H1 (cell line): ENCODE results near the gene CD248. TPM values are rescaled to one million over a fixed set of nuclear protein-coding genes. Genes with fewer than 3 reads are reported as not detected.

Source experiments
- CTCF ChIA-PET: fragments of 300-600 bp; sonication (Branson Sonifier 250); formaldehyde crosslinking; loops from one replicate; lab custom pipeline; 2021; ENCODE audit not compliant: partially characterized antibody; lab: Charles Lee
- POLR2A ChIA-PET: fragments of 300-600 bp; sonication (Branson Sonifier 250); formaldehyde crosslinking; loops from one replicate; lab custom pipeline; 2021; ENCODE audit warnings: inconsistent platforms; ENCODE audit not compliant: partially characterized antibody; lab: Charles Lee
- DNase-seq, 2 experiments: peaks; one replicate each; pipeline versions ENCODE4 v3.0.0 to v3.0.0-alpha.2; 2010 to 2022; ENCODE audit warnings: low spot score in 2 of 2, low read depth in 1 of 2, mixed read lengths in 1 of 2
- FAIRE-seq: peaks from 2 replicates; lab custom pipeline; 2011; peaks lifted over from hg19 to GRCh38; lab: Jason Lieb, UNC
- H2AFZ ChIP-seq: 2 replicates; pipeline ENCODE4 v1.8.1; 2012; ENCODE audit warnings: low read length, inconsistent platforms
- H2AK5ac ChIP-seq: 2 replicates; pipeline ENCODE4 v1.6.1; 2013; ENCODE audit warnings: low read depth, low read length
- H2BK120ac ChIP-seq: replicated peaks from 2 replicates; pipeline ENCODE3; 2013; ENCODE audit warnings: low read depth, low read length, inconsistent platforms
- H2BK12ac ChIP-seq: 2 replicates; pipeline ENCODE4 v1.6.1; 2013; ENCODE audit warnings: low read depth, low read length
- H2BK15ac ChIP-seq: 2 replicates; pipeline ENCODE4 v1.6.1; 2013; ENCODE audit warnings: low read length
- H2BK20ac ChIP-seq: 2 replicates; pipeline ENCODE4 v1.6.1; 2013; ENCODE audit warnings: low read length
- H2BK5ac ChIP-seq: 2 replicates; pipeline ENCODE4 v1.6.1; 2013; ENCODE audit warnings: low read depth, low read length
- H3K14ac ChIP-seq: 2 replicates; pipeline ENCODE4 v1.6.1; 2013; ENCODE audit warnings: inconsistent platforms; ENCODE audit not compliant: insufficient read length
- H3K18ac ChIP-seq: 2 replicates; pipeline ENCODE4 v1.6.1; 2013; ENCODE audit warnings: low read length; ENCODE audit errors: extremely low read depth
- H3K23ac ChIP-seq: 2 replicates; pipeline ENCODE4 v1.6.1; 2013; ENCODE audit warnings: inconsistent platforms; ENCODE audit not compliant: insufficient read length
- H3K23me2 ChIP-seq: 2 replicates; pipeline ENCODE4 v1.6.1; 2013; ENCODE audit warnings: low read depth, low read length
- H3K27ac ChIP-seq: 2 replicates; pipeline ENCODE4 v1.6.1; 2011; ENCODE audit warnings: low read depth, low read length, inconsistent platforms
- H3K27me3 ChIP-seq, 4 experiments: replicated peaks in 1 of 4; 1 replicate in 1 of 4; 2 replicates in 3 of 4; pipeline versions ENCODE4 v1.6.1 to v1.8.1; 2011 to 2013; ENCODE audit warnings: low read length in 3 of 4, mild to moderate bottlenecking in 3 of 4, inconsistent platforms in 2 of 4, mixed read lengths in 2 of 4, moderate library complexity in 1 of 4; ENCODE audit not compliant: control insufficient read depth in 3 of 4, insufficient read depth in 3 of 4; ENCODE audit errors: extremely low read depth in 1 of 4
- H3K36me3 ChIP-seq, 4 experiments: 2 replicates each; pipeline versions ENCODE4 v1.6.1 to v1.8.1; 2011 to 2013; ENCODE audit warnings: mild to moderate bottlenecking in 4 of 4, low read length in 3 of 4, moderate library complexity in 2 of 4, control low read depth in 1 of 4, inconsistent platforms in 1 of 4; ENCODE audit not compliant: insufficient read depth in 4 of 4, control insufficient read depth in 2 of 4
- H3K4ac ChIP-seq: replicated peaks from 2 replicates; pipeline ENCODE3; 2013; ENCODE audit warnings: low read length, low read depth, mixed read lengths, inconsistent platforms; ENCODE audit not compliant: insufficient read length
- H3K4me1 ChIP-seq, 4 experiments: replicated peaks in 1 of 4; 1 replicate in 1 of 4; 2 replicates in 3 of 4; pipeline versions ENCODE4 v1.6.1 to v1.8.1; 2011 to 2013; ENCODE audit warnings: low read length in 3 of 4, inconsistent platforms in 2 of 4, mixed read lengths in 1 of 4; ENCODE audit not compliant: insufficient read depth in 4 of 4, control insufficient read depth in 3 of 4
- H3K4me2 ChIP-seq, 2 experiments: 2 replicates each; pipeline versions ENCODE4 v1.6.1 to v1.8.1; 2011 to 2013; ENCODE audit warnings: low read depth in 2 of 2, low read length in 2 of 2, control low read depth in 1 of 2, inconsistent platforms in 1 of 2, mild to moderate bottlenecking in 1 of 2; ENCODE audit not compliant: insufficient read depth in 1 of 2
- H3K4me3 ChIP-seq, 4 experiments: fragments of 200-600, 300-600 bp in 1 of 4; sonication (generic), shearing (Covaris generic), sonication (Bioruptor Twin) in 1 of 4; 2 replicates each; pipeline versions ENCODE4 v1.5.1 to v1.8.1; 2011 to 2016; ENCODE audit warnings: low read length in 4 of 4, low read depth in 3 of 4, control low read depth in 2 of 4, inconsistent platforms in 2 of 4, mild to moderate bottlenecking in 2 of 4, mixed read lengths in 1 of 4, moderate library complexity in 1 of 4; ENCODE audit not compliant: insufficient read depth in 2 of 4; ENCODE audit errors: extremely low read depth in 1 of 4
- H3K56ac ChIP-seq: replicated peaks from 2 replicates; pipeline ENCODE3; 2013; ENCODE audit warnings: low read depth, mild to moderate bottlenecking, mixed read lengths, low read length, inconsistent platforms; ENCODE audit not compliant: insufficient read length
- H3K79me1 ChIP-seq: 2 replicates; pipeline ENCODE4 v1.6.1; 2013; ENCODE audit warnings: low read depth, low read length, control low read depth
- H3K79me2 ChIP-seq, 2 experiments: 2 replicates each; pipeline versions ENCODE4 v1.6.1 to v1.8.1; 2012 to 2013; ENCODE audit warnings: low read length in 2 of 2, mild to moderate bottlenecking in 2 of 2, inconsistent platforms in 1 of 2; ENCODE audit not compliant: insufficient read depth in 2 of 2, control insufficient read depth in 1 of 2
- H3K9ac ChIP-seq, 4 experiments: replicated peaks in 1 of 4; 1 replicate in 1 of 4; 2 replicates in 3 of 4; pipeline versions ENCODE4 v1.6.1 to v1.8.1; 2011 to 2013; ENCODE audit warnings: low read depth in 3 of 4, low read length in 3 of 4, control low read depth in 2 of 4, mild to moderate bottlenecking in 2 of 4, moderate library complexity in 2 of 4, inconsistent platforms in 1 of 4; ENCODE audit errors: extremely low read depth in 1 of 4
- H3K9me3 ChIP-seq, 2 experiments: 2 replicates each; pipeline versions ENCODE4 v1.6.1 to v1.8.1; 2012 to 2013; ENCODE audit warnings: mild to moderate bottlenecking in 2 of 2, moderate library complexity in 2 of 2, control low read depth in 1 of 2, inconsistent platforms in 1 of 2, low read depth in 1 of 2, low read length in 1 of 2, mixed read lengths in 1 of 2; ENCODE audit not compliant: insufficient read depth in 2 of 2
- H4K20me1 ChIP-seq, 2 experiments: replicated peaks in 1 of 2; 2 replicates each; pipeline versions ENCODE3 to v1.8.1; 2011 to 2013; ENCODE audit warnings: inconsistent platforms in 2 of 2, low read length in 2 of 2, mild to moderate bottlenecking in 1 of 2; ENCODE audit not compliant: insufficient read depth in 2 of 2, control insufficient read depth in 1 of 2
- H4K5ac ChIP-seq: 2 replicates; pipeline ENCODE4 v1.6.1; 2013; ENCODE audit warnings: low read length, low read depth, mixed read lengths, inconsistent platforms; ENCODE audit not compliant: insufficient read length
- H4K8ac ChIP-seq: 2 replicates; pipeline ENCODE4 v1.8.0; 2013; ENCODE audit warnings: mild to moderate bottlenecking, moderate library complexity, low read length, inconsistent platforms; ENCODE audit not compliant: insufficient read depth; ENCODE audit errors: extremely low read depth
- H4K91ac ChIP-seq: replicated peaks from 2 replicates; pipeline ENCODE3; 2013; ENCODE audit warnings: low read length, mixed read lengths, inconsistent platforms; ENCODE audit not compliant: insufficient read length
- BCL11A ChIP-seq, 2 experiments: IDR thresholded peaks; one replicate each; pipeline ENCODE4 v1.6.1; 2011; ENCODE audit warnings: low read depth in 2 of 2, low read length in 2 of 2, mild to moderate bottlenecking in 2 of 2
- CBX5 ChIP-seq: fragments of 300-800, 300-1000 bp; sonication (generic); IDR thresholded peaks from 2 replicates; pipeline ENCODE4 v1.7.1; 2016; ENCODE audit warnings: antibody characterized with exemption, low read length, low read depth
- CEBPB ChIP-seq: IDR thresholded peaks from 2 replicates; pipeline ENCODE4 v1.6.1; 2012; ENCODE audit warnings: low read depth, low read length
- NRF1 ChIP-seq: IDR thresholded peaks from 2 replicates; pipeline ENCODE4 v1.6.1; 2011; ENCODE audit warnings: mild to moderate bottlenecking, low read depth, low read length, improper control_type of control experiment
- POLR2AphosphoS5 ChIP-seq: IDR thresholded peaks from 2 replicates; pipeline ENCODE4 v1.6.1; 2011; ENCODE audit warnings: low read depth, low read length
- SP2 ChIP-seq: IDR thresholded peaks from 2 replicates; pipeline ENCODE4 v1.6.1; 2012; ENCODE audit warnings: mild to moderate bottlenecking, low read length, inconsistent platforms
- TAF1 ChIP-seq: IDR thresholded peaks from 2 replicates; pipeline ENCODE4 v1.6.1; 2011; ENCODE audit warnings: mild to moderate bottlenecking, low read depth, low read length
- ZNF274 ChIP-seq: IDR thresholded peaks from 2 replicates; pipeline ENCODE4 v1.7.0; 2012; ENCODE audit warnings: low read length, borderline replicate concordance; ENCODE audit errors: extremely low read depth
- WGBS, 2 experiments: shearing (Covaris generic) in 1 of 2; methylation state at CpG; one replicate each; pipeline versions ENCODE4 v1.1.6 to v1.1.7; 2013 to 2015; ENCODE audit warnings: low lambda C conversion rate in 2 of 2, mixed read lengths in 2 of 2, inconsistent platforms in 1 of 2, low coverage in 1 of 2, missing lambda C conversion rate in 1 of 2; ENCODE audit not compliant: insufficient replicate concordance in 2 of 2, insufficient coverage in 1 of 2, insufficient read length in 1 of 2; ENCODE audit errors: extremely low coverage in 1 of 2, missing lambda C conversion rate in 1 of 2; 5-methylcytosine and 5-hydroxymethylcytosine counted together
- polyA plus RNA-seq, 7 experiments: library from polyadenylated mRNA; depleted of rRNA in 3 of 7; stranded (reverse) in 5 of 7; unstranded in 2 of 7; fragments of >200 nt in 5 of 7; fragments of 200-250 nt in 2 of 7; gene quantifications; 1 replicate in 5 of 7; 2 replicates in 1 of 7; 4 replicates in 1 of 7; pipeline versions ENCODE4 v1.2.1 to v1.2.3, GENCODE V29; 2011 to 2013; ENCODE audit warnings: missing spikeins in 2 of 7, mixed read lengths in 2 of 7
- total RNA-seq: library from RNA; stranded (reverse); fragmentation: NEBNext Ultra II Directional; extraction: Animal tissue kit (Norgen Biotek cat#: 25700); gene quantifications from 2 replicates; pipeline ENCODE4 v1.2.1, GENCODE V29; 2021
- TF ChIP-seq, protein P1 (sequence below): IDR thresholded peaks from 2 replicates; pipeline ENCODE4 v1.6.1; 2011; ENCODE audit warnings: low read depth, mild to moderate bottlenecking, low read length; ENCODE audit not compliant: insufficient read depth
- TF ChIP-seq, protein P2 (sequence below): IDR thresholded peaks from 2 replicates; pipeline ENCODE4 v1.6.1; 2012; ENCODE audit warnings: inconsistent platforms

The CD248 gene
- total and polyA plus RNA-seq, 2 of the 8 experiments (the other 6 are each of a cell fraction or from before 2014, with no cell fraction given): 2.7 to 3.9 TPM

DNA sequence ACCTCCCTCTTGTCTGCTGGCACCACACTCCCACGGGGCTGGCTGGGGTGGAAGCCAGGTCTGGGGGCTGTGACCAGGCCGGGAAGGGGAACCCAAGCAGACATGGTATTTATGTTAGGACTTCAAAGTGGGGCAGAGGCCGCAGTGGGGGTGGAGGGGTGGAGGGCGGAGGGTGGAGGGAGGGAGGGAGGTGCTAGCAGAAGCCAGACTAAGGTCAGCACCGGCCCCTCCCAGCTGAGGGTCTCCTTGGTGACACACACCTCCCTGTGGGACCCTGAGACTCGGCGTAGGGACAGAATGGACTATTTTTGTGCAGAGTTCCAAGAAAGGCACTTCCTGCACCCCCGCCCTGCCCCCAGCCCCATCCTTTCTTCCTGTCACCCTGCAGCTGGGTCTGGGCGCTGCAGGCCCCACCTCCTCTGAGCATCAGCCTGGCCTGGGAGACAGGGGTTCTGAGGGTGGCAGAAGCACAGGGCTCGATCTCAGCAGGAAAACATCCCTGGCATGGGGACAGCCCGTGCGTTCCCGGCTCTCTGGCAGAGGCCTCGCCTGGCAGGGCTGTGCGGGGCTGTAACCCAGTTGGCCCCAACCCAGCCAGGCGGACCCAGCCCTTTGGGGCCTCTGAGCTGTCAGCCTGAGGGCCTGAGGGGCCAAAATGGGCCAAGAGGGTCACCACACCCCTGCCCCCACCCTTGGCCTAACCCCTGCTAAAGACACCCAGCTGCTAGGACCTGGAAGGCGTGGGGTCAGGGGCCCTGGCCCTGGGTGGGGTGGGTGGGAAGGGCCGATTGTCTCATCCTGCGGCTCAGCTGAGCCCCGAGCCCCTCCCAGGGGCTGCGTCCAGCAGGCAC lies 9.6 kb upstream of the CD248 start:
- Histone ChIP-seq H3K4me1 (peaks cover 5 to 13% (median 8%) of the 10 kb centered on the region in 4 experiments; a peak in 6 of 7 replicates), H2BK12ac (peak overlapping the region; percentile 99; the same call in 1 of the 2 replicates), H2AK5ac (no peak overlapping the region), H3K4me3 (no peak overlapping the region), H4K8ac (no peak overlapping the region; the same call in 1 of the 2 replicates), H3K36me3 (no peaks in the 10 kb centered on the region), H2BK5ac (peak overlapping the region; percentile 76; the same call in 1 of the 2 replicates), H2BK20ac (no peak overlapping the region), H4K20me1 (no peaks in the 10 kb centered on the region), H4K5ac (no peak overlapping the region), H3K9ac (no peak overlapping the region), H4K91ac (no peak overlapping the region), H3K27ac (no peak overlapping the region), H3K9me3 (no peaks in the 10 kb centered on the region), H3K23ac (no peak overlapping the region), H2BK15ac (peak overlapping the region; percentile 61; the same call in 1 of the 2 replicates), H2AFZ (no peak overlapping the region), H3K18ac (no peak overlapping the region; the same call in 1 of the 2 replicates), H3K14ac (no peak overlapping the region), H3K23me2 (peaks cover 2% of the 10 kb centered on the region; the same call in 1 of the 2 replicates), H3K27me3 (peaks cover 0 to 7% (median 6%) of the 10 kb centered on the region in 4 experiments; a peak in 3 of 7 replicates), H3K4me2 (no peak overlapping the region), H3K56ac (no peak overlapping the region), H3K4ac (no peak overlapping the region), H3K79me2 (no peaks in the 10 kb centered on the region), H2BK120ac (no peak overlapping the region), H3K79me1 (no peaks in the 10 kb centered on the region)
- WGBS, 2 experiments: 90% methylated on average over 10 of the region's 21 CpGs; no CpG with 5 or more reads in 1 of the 2 experiments
- ChIA-PET CTCF (interaction anchor here (1.0 to 4.0 kb wide), 4 partner anchors 9 to 14 kb away, joined by 3 to 73 read pairs (median 11); partner anchors contain the start of genes CD248 and RIN1), POLR2A (interaction anchor here (0.6 to 1.8 kb wide), 4 partner anchors 9 to 26 kb away, joined by 3 to 10 read pairs (median 6); partner anchors contain the start of genes CD248 and RIN1)
- FAIRE-seq (no peak), DNase-seq (peak in 1 of 2 experiments; percentile 52)
- TF ChIP-seq ZNF274 (no peak), CEBPB (no peak), TAF1 (no peak), POLR2AphosphoS5 (no peak), NRF1 (no peak), CBX5 (no peak), SP2 (no peak), BCL11A (IDR thresholded peaks at IDR 0.05; ENCODE audit: low read depth in 2 of 2, low read length in 2 of 2) (no peak)
- TF ChIP-seq, protein P1, sequence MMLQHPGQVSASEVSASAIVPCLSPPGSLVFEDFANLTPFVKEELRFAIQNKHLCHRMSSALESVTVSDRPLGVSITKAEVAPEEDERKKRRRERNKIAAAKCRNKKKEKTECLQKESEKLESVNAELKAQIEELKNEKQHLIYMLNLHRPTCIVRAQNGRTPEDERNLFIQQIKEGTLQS: no peak
- TF ChIP-seq, protein P2, sequence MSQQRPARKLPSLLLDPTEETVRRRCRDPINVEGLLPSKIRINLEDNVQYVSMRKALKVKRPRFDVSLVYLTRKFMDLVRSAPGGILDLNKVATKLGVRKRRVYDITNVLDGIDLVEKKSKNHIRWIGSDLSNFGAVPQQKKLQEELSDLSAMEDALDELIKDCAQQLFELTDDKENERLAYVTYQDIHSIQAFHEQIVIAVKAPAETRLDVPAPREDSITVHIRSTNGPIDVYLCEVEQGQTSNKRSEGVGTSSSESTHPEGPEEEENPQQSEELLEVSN: no peak
